Keratinocyte (primary cell): ENCODE results near the gene KCNJ15. TPM values are rescaled to one million over a fixed set of nuclear protein-coding genes. Genes with fewer than 3 reads are reported as not detected.

Experiments
- DNase-seq: peaks from one replicate; pipeline ENCODE4 v3.0.0-alpha.2; 2011; ENCODE audit warnings: low read depth, missing footprints, low spot score
- FAIRE-seq: peaks from 2 replicates; lab custom pipeline; 2011; peaks lifted over from hg19 to GRCh38; lab: Jason Lieb, UNC
- H2AFZ ChIP-seq: 2 replicates; pipeline ENCODE4 v1.6.0; 2012; ENCODE audit warnings: low read length, control low read depth, inconsistent platforms; ENCODE audit not compliant: control insufficient read depth
- H3K27ac ChIP-seq: 2 replicates; pipeline ENCODE4 v1.5.1; 2011; ENCODE audit warnings: low read length; ENCODE audit not compliant: control insufficient read depth, insufficient read depth
- H3K27me3 ChIP-seq: 3 replicates; pipeline ENCODE4 v1.6.0; 2011; ENCODE audit warnings: low read length; ENCODE audit not compliant: control insufficient read depth, insufficient read depth; ENCODE audit errors: extremely low read depth
- H3K36me3 ChIP-seq, 2 experiments: 2 replicates in 1 of 2; 3 replicates in 1 of 2; pipeline ENCODE4 v1.5.1; 2011; ENCODE audit warnings: low read length in 2 of 2, mild to moderate bottlenecking in 1 of 2; ENCODE audit not compliant: control insufficient read depth in 2 of 2, insufficient read depth in 2 of 2; ENCODE audit errors: extremely low read depth in 1 of 2
- H3K4me1 ChIP-seq: 3 replicates; pipeline ENCODE4 v1.5.1; 2011; ENCODE audit warnings: low read length; ENCODE audit not compliant: control insufficient read depth, insufficient read depth; ENCODE audit errors: extremely low read depth
- H3K4me2 ChIP-seq: 3 replicates; pipeline ENCODE4 v1.6.0; 2011; ENCODE audit warnings: low read depth, low read length; ENCODE audit not compliant: control insufficient read depth, insufficient read depth; ENCODE audit errors: extremely low read depth
- H3K4me3 ChIP-seq, 3 experiments: fragments of 200-600 bp in 1 of 3; sonication (generic) in 1 of 3; 2 replicates in 2 of 3; 3 replicates in 1 of 3; pipeline ENCODE4 v1.5.1; 2011 to 2016; ENCODE audit warnings: low read length in 3 of 3, mild to moderate bottlenecking in 3 of 3, control low read depth in 2 of 3, inconsistent platforms in 1 of 3, low read depth in 1 of 3, mixed read lengths in 1 of 3, mixed run types in 1 of 3, moderate library complexity in 1 of 3; ENCODE audit not compliant: control insufficient read depth in 2 of 3, insufficient read depth in 2 of 3; ENCODE audit errors: extremely low read depth in 1 of 3
- H3K79me2 ChIP-seq: 2 replicates; pipeline ENCODE4 v1.6.0; 2012; ENCODE audit warnings: low read length; ENCODE audit not compliant: control insufficient read depth, insufficient read depth
- H3K9ac ChIP-seq: 3 replicates; pipeline ENCODE4 v1.6.0; 2011; ENCODE audit warnings: low read length; ENCODE audit not compliant: control insufficient read depth, insufficient read depth; ENCODE audit errors: extremely low read depth
- H3K9me1 ChIP-seq: 3 replicates; pipeline ENCODE4 v1.6.0; 2011; ENCODE audit warnings: low read length; ENCODE audit not compliant: control insufficient read depth, insufficient read depth; ENCODE audit errors: extremely low read depth
- H3K9me3 ChIP-seq: 2 replicates; pipeline ENCODE4 v1.5.1; 2012; ENCODE audit warnings: low read depth, low read length; ENCODE audit not compliant: control insufficient read depth
- H4K20me1 ChIP-seq: 3 replicates; pipeline ENCODE4 v1.6.0; 2011; ENCODE audit warnings: low read length; ENCODE audit not compliant: control insufficient read depth, insufficient read depth; ENCODE audit errors: extremely low read depth
- EZH2 ChIP-seq: IDR thresholded peaks from one replicate; pipeline ENCODE4 v1.6.1; 2012; ENCODE audit warnings: inconsistent platforms, mild to moderate bottlenecking, low read length, moderate library complexity
- dilution Hi-C: fragments of 300-500 bp; cut with MboI; formaldehyde crosslinking; loops from one replicate; pipeline ENCODE4 v1.7.0; 2020; ENCODE audit warnings: low sequenced_read_pairs; ENCODE audit not compliant: extremely low pct_ligation_motif_present
- polyA plus RNA-seq, 5 experiments: library from polyadenylated mRNA; depleted of rRNA in 3 of 5; stranded (reverse) in 3 of 5; stranded (forward) in 1 of 5; unstranded in 1 of 5; fragments of >200 nt; gene quantifications; 1 replicate in 1 of 5; 2 replicates in 3 of 5; 3 replicates in 1 of 5; pipeline versions ENCODE4 v1.2.1 to v1.2.3, GENCODE V29; 2011 to 2012; ENCODE audit warnings: missing spikeins in 2 of 5, low read depth in 1 of 5, low replicate concordance in 1 of 5
- TF ChIP-seq, protein P1 (sequence below), 3 experiments: IDR thresholded peaks in 1 of 3; conservative IDR thresholded peaks in 1 of 3; optimal IDR thresholded peaks in 1 of 3; 2 replicates in 2 of 3; 3 replicates in 1 of 3; pipeline versions ENCODE3 to v1.5.1; 2011; ENCODE audit warnings: low read length in 3 of 3, mild to moderate bottlenecking in 3 of 3, moderate library complexity in 2 of 3, control low read depth in 1 of 3, inconsistent platforms in 1 of 3; ENCODE audit not compliant: insufficient read depth in 2 of 3; ENCODE audit errors: extremely low read depth in 1 of 3

KCNJ15 gene
- polyA plus RNA-seq, 1 donor (not counting 4 experiments of a cell fraction or from before 2014, with no cell fraction given), result 76.3 TPM

DNA sequence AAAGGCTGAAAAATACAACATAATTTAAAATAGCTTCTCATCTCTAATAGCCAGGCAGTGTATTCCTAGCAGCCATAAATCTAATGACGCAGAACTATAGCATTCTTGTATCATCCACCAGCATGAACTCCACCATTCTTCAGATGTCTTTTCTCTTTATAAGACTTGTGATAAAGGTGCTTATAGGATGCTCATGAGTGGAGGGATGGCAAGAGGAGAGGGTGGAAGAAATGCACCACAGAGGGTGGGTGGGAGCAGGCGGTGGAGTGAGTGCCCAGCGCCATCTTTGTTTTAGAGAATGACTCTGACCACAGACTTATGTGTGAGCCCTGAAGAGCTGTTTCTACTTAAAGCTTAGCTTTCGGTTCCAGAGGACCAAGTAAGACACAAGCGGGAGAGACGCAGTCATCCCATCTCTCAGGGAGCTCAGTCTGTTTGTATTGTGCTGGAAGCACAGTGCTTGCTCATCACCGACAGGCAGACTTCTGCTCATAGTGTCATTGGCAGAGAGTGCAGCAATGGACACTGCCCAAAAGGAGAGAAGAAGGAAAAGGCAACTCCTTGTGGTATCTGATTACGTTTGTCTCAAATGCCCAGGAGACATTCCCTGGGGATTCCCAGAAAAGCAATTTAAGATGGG, 65.6 kb downstream of the KCNJ15 start:
- Histone ChIP-seq H3K9ac (no peak overlapping the region), H3K9me3 (no peaks in the 10 kb centered on the region), H3K4me1 (peaks cover 17% of the 10 kb centered on the region), H3K79me2 (no peaks in the 10 kb centered on the region), H3K4me2 (no peak overlapping the region), H3K27me3 (no peaks in the 10 kb centered on the region), H4K20me1 (no peaks in the 10 kb centered on the region), H3K9me1 (no peaks in the 10 kb centered on the region), H3K4me3 (no peak overlapping the region), H3K36me3 (no peaks in the 10 kb centered on the region), H3K27ac (no peak overlapping the region), H2AFZ (no peak overlapping the region)
- no peak for TF ChIP-seq EZH2
- TF ChIP-seq, protein P1, sequence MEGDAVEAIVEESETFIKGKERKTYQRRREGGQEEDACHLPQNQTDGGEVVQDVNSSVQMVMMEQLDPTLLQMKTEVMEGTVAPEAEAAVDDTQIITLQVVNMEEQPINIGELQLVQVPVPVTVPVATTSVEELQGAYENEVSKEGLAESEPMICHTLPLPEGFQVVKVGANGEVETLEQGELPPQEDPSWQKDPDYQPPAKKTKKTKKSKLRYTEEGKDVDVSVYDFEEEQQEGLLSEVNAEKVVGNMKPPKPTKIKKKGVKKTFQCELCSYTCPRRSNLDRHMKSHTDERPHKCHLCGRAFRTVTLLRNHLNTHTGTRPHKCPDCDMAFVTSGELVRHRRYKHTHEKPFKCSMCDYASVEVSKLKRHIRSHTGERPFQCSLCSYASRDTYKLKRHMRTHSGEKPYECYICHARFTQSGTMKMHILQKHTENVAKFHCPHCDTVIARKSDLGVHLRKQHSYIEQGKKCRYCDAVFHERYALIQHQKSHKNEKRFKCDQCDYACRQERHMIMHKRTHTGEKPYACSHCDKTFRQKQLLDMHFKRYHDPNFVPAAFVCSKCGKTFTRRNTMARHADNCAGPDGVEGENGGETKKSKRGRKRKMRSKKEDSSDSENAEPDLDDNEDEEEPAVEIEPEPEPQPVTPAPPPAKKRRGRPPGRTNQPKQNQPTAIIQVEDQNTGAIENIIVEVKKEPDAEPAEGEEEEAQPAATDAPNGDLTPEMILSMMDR (optimal IDR thresholded peaks at IDR 0.05 in 1 of 3, IDR thresholded peaks at IDR 0.05 in 1 of 3, conservative IDR thresholded peaks at IDR 0.05 in 1 of 3; ENCODE audit: extremely low read depth in 1 of 3, insufficient read depth in 2 of 3, low read length in 3 of 3), result no peak
- no peak for DNase-seq
- dilution Hi-C loops, result no loop called here
- FAIRE-seq, result no peak

DNA sequence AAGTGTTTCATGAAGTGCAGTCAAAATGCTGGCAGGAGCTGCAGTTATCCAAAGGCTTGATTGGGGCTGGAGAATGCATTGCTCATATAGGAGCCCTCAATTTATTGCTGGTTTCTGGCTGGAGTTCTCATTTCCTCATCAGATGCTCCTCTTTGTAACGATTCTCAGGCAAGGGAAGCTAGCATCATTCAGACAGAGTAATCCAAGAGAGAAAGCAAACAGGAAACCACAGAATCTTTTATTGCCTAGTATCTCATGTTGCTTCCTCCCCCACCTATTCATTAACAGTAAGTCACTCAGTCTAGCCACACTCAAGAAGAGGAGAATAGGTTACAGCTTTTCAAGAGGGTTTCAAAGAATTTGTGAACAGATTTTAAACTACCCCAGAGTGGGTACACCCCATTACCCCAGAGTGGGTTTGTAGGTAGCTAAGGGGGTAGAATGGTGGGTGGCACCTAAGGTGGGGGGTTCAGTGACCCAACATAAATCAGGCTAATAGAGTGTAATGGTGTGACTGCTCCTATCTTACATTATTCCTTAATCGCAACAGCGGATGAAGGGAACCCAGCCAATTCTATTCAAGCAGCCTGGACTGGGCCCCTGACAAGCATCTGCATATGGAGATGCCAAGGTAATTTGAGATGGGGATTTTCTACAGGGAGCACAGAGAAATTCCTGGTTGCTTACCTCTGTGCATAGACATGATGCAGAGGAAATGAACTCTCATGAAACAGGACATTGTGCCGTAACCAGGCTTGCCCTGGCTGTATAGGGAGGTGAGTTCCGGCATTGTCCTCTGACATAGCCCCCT, 67.1 kb downstream of the KCNJ15 start:
- dilution Hi-C loops, result no loop called here
- Histone ChIP-seq H3K36me3 (no peaks in the 10 kb centered on the region), H3K4me1 (peaks cover 17% of the 10 kb centered on the region), H3K79me2 (no peaks in the 10 kb centered on the region), H3K9me3 (no peaks in the 10 kb centered on the region), H4K20me1 (no peaks in the 10 kb centered on the region), H3K27me3 (no peaks in the 10 kb centered on the region), H3K4me2 (peak overlapping the region; percentile 50), H3K9ac (peak overlapping the region; percentile 36), H3K9me1 (no peaks in the 10 kb centered on the region), H3K27ac (peak overlapping the region; percentile 76), H2AFZ (peak overlapping the region; percentile 52), H3K4me3 (peak overlapping the region in 1 of 3 experiments; percentile 22)
- TF ChIP-seq, protein P1 (optimal IDR thresholded peaks at IDR 0.05 in 1 of 3, IDR thresholded peaks at IDR 0.05 in 1 of 3, conservative IDR thresholded peaks at IDR 0.05 in 1 of 3; ENCODE audit: extremely low read depth in 1 of 3, insufficient read depth in 2 of 3, low read length in 3 of 3), result no peak
- TF ChIP-seq EZH2, result no peak
- FAIRE-seq (peak; percentile 83), DNase-seq (peak; percentile 44)
